Activated T-cell treated with anti-CD3 and anti-CD28 coated beads for 1 hour (primary cell): Measurements from ENCODE around the gene FCF1.

Experiments used
- DNase-seq: peaks from one replicate; pipeline ENCODE4 v3.0.0-alpha.2; 2020; ENCODE audit warnings: low read depth

The FCF1 gene

DNA sequence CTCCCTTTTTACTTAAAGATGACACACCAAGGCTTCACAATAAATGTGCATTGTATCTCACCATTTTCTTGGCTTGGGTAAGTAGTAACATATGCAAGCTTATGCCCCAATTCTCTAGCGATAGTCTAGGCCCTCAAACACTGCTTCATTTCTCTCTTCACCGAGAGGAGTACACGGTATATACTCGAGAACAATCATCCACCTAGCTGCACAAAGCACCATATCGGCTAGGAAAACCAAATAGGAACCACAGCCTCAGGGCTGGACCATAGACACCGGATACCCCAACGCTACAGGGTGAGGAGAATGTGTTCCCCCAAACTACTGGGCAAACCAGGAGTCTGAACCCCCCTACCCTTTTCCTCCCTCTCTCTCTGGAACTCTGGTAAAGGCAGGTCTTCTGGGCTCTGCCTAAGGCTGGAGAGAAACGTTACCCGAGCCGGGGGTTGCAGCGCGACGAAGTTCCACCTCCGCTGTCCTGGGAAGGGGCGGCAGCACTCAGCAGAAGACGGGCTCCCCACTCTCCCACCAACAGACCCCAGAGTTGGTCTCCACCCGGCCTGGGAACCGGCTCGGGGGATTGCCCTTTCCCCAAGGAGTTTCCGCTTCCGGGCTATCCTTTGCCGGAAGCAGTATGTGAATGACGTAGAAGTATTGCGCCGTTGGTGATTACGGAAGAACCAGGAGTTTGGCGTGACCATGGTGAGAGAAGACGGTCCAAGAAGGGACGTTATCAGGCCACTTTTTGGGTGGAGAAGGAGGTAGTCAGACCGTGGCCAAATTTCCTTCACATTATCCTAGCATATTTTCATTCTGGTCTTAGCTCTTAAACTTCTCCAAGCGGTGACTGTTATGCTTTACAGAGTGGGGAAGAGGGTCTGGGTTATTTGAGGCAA, at the start of gene FCF1, which contains the start of gene AREL1:
FCF1 (plus strand) TSS at position 646 of the 896 bp plus-strand sequence; CDS start at position 700, 54 bp downstream.
AREL1 (minus strand) TSS at position 582 of the 896 bp plus-strand sequence. CDS start 27,465 bp downstream, outside the sequence.
- DNase-seq, result peak; percentile 63

- DNase-seq, result no peak
These were observed 49.1 kb upstream of the FCF1 start for GRCh38 chr14:74663884-74664283.

GRCh38 chr14:74664717-74665116, 48.2 kb upstream of the FCF1 start:
- DNase-seq, result no peak

- DNase-seq, result no peak
These were observed 45.2 kb upstream of the FCF1 start for GRCh38 chr14:74667758-74668157.

GRCh38 chr14:74669256-74669655, 43.7 kb upstream of the FCF1 start:
- DNase-seq, result no peak

GRCh38 chr14:74669846-74670245, 43.1 kb upstream of the FCF1 start:
- DNase-seq, result no peak

GRCh38 chr14:74670726-74671411, 42.1 kb upstream of the FCF1 start:
- DNase-seq, result no peak

GRCh38 chr14:74671789-74672188, 41.2 kb upstream of the FCF1 start:
- no peak for DNase-seq

- no peak for DNase-seq
These were observed 39.2 kb upstream of the FCF1 start for GRCh38 chr14:74673768-74674167.

DNA sequence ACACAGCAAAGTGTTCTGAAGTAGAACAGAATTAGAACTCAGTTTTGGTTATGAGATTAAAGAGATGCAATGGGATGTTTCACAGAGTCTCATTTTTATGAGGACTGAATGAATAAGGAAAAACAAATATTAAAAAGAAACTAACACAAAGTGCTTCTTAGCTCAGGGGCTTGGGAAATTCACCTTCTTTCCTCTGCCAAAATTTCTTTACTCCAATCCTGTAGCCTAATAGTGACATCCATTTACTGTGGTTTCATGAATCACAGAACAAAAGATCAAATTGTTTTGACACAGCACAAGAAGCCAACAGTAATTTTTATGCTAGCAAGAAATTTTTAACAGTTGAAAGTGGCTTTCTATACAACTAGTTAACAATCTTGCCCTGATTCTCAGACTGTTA, 37.7 kb upstream of the FCF1 start:
- no peak for DNase-seq

GRCh38 chr14:74682169-74682952, 30.6 kb upstream of the FCF1 start:
- no peak for DNase-seq

- DNase-seq, result no peak
These were observed 29.5 kb upstream of the FCF1 start for GRCh38 chr14:74683406-74683805.

DNA sequence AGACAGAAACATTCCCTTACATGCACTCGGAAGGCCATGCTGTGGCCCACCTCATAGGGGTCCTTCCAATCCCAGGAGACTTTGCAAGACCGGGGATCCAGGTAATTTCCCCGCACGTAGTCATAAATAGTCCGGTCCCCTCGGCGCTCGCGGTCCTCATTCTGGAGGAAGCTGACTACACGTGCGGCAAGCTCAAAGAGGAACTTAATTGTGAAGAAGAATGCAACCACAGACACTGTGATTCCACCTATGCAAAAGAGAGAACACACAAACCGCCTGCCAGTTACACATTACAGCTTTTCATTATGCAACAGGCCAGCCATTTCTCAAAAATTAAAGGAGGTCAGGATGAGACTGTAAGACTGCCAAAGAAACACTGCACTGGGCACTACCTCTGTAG, 28.5 kb upstream of the FCF1 start:
- no peak for DNase-seq

- DNase-seq, result no peak
These were observed 27.9 kb upstream of the FCF1 start for GRCh38 chr14:74685056-74685455.

GRCh38 chr14:74685921-74686678, 26.8 kb upstream of the FCF1 start:
- DNase-seq, result no peak

DNA sequence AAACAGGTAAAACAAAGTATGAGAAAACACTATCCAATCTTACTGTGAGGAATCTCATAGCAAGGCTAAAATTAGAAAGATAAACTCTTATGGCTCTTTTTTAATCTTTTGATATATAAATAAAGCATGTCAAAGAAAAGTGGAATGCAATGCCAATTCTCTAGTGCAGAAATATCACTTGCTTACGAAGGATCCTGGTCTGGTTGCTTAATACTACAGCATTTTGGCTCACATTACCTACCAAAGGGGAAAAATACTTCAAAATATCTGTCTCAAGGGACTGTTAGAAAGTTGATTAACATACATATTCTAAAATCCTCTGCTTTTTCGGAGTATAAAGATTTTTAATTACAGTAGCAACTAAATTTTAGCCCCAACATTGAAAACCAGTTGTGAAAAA, 21.5 kb upstream of the FCF1 start:
- DNase-seq, result no peak

DNA sequence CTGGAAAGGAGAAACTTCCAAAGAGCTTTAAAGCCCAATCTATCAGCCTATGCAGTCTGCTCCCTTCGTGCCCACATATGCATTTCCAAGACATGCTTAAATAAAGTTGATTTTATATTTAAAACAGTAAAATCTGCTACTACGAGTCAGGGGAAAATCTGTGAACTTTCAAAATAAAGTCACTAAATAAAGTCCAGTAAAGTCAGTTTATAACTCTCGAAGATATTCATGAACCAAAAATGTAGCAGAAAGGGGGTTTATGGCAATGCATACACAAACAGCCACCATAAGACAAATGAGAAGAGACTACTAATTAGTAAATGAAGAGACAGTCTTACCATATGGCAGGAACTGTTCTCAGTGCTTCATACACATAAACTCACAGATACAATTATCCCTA, 19.8 kb upstream of the FCF1 start:
- no peak for DNase-seq

DNA sequence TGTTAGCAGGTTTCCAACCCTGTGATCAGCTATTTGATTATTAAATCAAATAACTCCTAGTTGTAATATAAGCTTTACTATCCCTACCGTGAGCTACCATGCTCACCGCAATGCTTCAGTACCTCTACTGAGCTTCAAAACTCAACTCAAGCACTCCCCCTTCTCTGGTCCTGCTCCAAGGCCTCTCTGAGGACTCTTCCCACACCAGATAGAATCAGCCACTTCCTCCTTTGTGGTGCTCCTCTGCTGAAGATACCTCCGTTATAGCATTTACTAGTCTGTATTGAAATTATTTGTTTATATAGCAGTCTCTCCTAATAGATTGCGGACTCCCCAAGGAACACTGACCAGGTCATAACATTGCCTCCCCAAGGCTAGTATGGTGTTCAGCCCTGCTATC, 17.5 kb upstream of the FCF1 start:
- no peak for DNase-seq

GRCh38 chr14:74697011-74697410, 15.9 kb upstream of the FCF1 start:
- no peak for DNase-seq

DNA sequence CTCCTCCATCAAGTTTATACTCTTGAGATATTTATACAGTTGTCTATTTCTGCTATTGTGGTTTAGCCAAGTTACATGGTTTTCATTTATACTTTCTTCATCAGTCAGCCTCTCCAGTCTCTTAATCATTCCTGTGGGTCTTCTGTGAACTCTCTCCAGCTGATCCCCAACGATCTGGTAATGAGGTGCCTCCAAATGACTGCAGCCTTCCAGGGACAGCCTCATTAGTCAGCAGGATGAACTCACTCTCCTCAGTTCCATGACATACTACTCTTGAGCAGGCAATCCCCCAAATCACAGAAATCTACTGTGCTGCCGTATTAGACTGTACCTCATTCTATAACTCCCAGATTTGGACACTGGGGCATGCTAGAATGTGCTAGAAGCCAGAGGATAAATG, 15.4 kb upstream of the FCF1 start:
- no peak for DNase-seq

DNA sequence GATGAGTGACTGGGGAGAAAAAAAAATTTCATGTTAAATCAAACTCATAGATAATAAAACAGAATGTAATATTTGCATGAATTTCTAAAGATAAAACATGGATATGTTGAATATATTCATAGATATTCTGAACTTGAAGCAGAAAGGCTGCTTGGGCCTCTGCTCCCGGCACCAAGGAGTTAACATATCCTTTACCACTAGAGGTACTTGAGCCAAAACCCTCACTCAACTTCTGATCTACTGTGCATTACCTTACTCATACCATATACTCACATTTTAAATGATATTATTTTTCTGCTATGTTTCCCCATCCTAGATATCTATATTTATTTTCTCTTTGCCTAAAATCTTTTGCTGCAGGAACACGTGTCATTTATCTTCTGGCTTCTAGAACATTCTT, 15.0 kb upstream of the FCF1 start:
- no peak for DNase-seq

DNA sequence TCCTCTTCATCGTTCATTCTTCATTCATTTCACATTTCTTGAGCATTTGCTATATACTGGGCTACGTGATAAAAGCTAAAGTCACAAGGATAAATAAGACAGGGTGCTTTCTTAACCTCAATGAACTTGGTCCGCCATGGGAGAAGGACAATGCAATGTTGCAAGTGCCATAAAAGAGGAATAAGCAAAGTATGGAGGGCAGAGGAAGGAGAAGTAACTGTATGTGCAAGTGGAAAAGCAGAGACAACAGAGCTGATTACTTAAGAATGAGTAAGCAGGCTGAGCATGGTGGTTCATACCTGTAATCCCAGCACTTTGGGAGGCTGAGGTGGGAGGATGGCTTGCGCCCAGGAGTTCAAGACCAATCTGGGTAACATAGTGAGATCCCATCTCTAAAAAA, 14.5 kb upstream of the FCF1 start:
- DNase-seq, result no peak
